Measurements from ENCODE around the gene WDR83. TPM values are rescaled to one million over a fixed set of nuclear protein-coding genes. Genes with fewer than 3 reads are reported as not detected.
"Not testable (repeated sequence)": the region's sequence is repeated elsewhere in the genome, so short reads cannot be mapped to it uniquely, and the experiment has no call there.

The WDR83 gene
- total RNA-seq, 2 donors from 2014 or later: 6.6 to 8.3 TPM

DNA sequence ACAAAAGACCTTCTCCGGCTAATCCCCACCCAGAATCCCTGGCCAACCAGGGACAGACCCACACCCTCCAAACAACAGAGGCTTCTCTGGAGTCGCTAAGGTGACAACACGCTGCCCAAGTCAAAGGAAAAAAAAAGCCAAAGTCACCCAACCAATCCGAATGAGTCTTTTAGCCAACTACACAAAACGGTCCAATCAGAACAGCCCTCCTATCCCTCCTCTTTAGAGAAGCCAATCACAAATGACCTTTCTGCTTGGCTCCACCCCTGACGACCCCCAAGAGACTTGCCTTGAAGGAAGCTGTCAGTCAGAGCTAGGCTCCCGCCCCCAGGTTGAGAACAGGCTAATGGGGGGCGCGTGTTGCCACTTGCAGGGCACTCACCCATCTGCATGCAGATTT, 36.4 kb downstream of the WDR83 start:
- peak in 1 of 2 donors; percentile 3 for DNase-seq
- intact Hi-C loops (cut with DNase I, micrococcal nuclease): no loop called here
- no peak for ATAC-seq

DNA sequence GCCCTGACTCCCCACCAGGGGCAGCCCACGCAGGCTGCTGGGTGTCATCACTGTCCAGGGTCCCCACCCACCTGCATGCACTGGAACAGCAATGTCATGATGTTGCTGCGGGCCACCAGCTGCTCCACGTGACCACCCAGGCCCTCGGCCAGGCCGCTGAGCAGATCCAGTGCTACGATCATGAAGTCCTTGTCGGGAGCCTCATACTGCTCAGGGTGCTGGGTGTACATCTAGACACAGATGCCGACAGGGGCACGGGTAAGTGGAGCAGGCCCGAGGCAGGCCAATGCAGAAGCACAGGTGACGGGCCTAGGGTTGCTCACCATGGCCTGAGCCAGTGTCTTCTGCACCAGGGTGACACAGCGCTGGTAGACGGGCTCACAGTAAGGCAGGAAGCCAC, 38.6 kb downstream of the WDR83 start:
- intact Hi-C loops (cut with DNase I, micrococcal nuclease): no loop called here
- no peak for ATAC-seq
- DNase-seq: no peak

DNA sequence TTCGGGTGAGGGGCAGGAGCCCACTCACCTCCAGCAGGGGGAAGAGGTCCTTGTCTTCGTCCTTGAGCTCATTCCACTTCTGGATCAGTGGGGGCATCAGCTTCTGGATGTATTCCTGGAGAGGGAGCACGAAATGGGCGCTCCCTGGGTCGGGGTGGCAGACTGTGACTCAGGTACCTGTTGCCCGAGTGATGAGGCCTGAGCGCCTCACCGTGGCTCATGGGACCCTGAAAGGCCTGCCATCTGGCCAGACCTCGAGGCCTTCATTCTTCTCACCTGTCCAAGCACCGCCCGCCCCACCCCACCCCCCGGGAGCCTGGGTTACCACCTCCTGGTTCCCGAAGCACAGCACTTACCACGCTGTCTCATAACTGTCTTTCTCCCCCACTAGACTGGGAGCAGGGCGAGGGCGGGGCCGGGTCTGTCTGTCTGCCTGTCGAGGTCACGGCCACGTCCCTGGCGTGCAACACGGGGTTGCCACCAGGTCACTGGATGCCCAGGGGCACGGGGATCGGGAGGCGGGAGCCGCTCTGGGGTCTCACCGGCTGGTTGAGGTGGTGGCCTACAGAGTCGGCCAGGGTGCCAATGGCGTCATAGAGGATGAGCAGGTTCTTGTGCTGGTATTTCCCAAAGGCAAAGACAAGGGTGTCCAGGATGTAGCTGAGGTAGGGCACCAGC, 39.2 kb downstream of the WDR83 start:
- intact Hi-C loops (cut with DNase I, micrococcal nuclease): no loop called here
- ATAC-seq (no peak), DNase-seq (no peak)

DNA sequence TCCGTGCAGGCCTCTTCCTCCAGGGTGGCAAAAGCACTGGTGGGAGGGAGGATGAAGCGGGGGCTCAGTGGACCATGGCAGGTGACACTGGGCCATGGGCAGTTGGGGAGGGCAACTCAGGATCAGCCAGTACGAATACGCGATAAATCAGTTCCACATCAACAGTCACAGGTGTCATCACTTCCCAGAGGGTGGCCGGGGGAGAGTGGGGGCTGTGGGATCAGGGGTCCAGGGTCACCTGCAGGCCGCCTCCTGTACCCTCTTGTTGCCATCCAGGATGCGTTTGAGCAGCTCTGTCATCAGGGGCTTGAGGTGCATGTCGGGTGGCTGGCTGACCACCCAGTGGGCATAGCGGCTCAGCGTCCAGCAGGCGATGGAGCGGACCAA, 39.7 kb downstream of the WDR83 start:
- intact Hi-C loops (cut with DNase I, micrococcal nuclease): no loop called here
- no peak for DNase-seq
- no peak for ATAC-seq

DNA sequence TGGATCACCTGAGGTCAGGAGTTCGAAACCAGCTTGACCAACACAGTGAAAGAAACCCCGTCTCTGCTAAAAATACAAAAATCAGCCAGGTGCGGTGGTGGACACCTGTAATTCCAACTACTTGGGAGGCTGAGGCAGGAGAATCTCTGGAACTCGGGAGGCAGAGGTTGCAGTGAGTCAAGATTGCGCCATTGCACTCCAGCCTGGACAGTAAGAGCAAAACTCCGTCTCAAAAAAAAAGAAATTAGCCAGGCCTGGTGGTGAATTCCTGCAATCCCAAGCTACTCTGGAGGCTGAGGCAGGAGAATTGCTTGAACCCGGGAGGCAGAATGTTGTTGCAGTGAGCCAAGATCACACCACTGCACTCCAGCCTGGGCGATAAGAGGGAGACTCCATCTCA, 42.0 kb downstream of the WDR83 start:
- DNase-seq (no peak), ATAC-seq (no peak)
- intact Hi-C loops (cut with DNase I, micrococcal nuclease): no loop called here

DNA sequence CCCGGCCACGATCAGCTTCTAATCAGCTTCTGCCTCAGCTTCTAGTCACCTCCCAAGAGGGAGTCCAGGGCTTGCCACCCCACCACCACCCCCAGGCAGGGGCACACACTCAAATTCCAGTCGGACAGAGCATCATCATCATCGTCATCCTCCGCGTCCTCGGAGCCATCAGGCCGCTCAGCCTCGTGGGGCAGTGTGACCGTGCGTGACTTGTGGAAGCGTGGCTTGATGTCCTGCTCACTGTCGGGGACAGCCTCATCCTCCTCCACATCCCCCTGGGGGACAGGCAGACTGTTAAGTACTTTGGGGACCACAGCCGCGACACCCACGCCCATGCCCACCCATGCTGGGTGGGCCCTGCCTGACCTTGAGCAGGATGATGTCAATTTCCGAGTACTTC, 44.6 kb downstream of the WDR83 start:
- intact Hi-C loops (cut with DNase I, micrococcal nuclease): no loop called here
- no peak for ATAC-seq
- DNase-seq: no peak

DNA sequence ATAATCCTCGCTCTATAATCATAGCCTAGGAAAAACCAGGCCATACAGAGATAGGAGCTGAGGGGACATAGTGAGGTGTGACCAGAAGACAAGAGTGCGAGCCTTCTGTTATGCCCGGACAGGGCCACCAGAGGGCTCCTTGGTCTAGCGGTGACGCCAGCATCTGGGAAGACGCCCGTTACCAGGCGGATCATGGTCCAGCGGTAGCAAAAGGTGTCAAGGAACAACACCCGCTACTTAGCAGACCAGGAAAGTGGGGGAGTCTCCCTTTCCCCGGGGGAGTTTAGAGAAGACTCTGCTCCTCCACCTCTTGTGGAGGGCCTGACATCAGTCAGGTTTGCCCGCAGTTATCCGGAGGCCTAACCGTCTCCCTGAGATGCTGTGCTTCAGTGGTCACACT, 45.5 kb downstream of the WDR83 start:
- ATAC-seq; intact Hi-C loops (cut with DNase I, micrococcal nuclease): not testable (repeated sequence)
- peak in 1 of 2 donors; percentile 38 for DNase-seq

DNA sequence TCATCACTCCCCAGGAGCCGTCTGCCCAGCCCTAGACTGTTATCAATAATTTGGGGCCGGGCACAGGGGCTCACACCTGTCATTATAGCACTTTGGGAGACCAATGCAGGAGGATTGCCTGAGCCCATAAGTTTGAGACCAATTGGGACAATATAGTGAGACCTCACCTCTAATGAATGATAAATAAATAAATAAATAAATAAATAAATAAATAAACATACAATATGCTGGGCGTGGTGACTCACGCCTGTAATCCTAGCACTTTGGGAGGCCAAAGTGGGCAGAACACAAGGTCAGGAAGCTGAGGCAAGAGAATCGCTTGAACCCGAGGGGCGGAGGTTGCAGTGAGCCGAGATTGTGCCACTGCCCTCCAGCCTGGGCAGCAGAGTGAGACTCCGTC, 46.7 kb downstream of the WDR83 start:
- intact Hi-C loops (cut with DNase I, micrococcal nuclease); ATAC-seq: not testable (repeated sequence)

DNA sequence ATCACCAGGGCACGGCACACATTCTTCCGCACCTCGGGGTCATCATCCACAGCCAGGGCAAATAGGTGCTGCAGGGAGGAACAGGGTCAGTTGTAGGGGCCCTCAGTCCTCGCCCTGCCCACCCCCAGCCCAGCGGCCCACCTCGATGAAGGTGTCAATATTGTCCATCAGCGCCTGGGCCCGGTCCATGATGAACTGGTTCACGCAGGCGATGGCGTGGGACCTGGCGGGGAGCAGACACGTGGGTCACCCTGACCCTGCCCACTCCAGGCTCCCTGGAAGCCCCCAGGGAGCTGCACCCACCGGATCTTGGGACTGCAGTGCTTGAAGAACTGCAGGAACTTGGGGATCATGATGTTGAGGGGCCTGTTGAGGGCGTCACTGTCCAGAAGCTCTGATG, 48.5 kb downstream of the WDR83 start:
- DNase-seq (no peak), ATAC-seq (no peak)
- intact Hi-C loops (cut with DNase I, micrococcal nuclease): no loop called here

More for the DNA sequence above, 46.7 kb downstream of the WDR83 start:
- DNase-seq: not testable (repeated sequence)

DNA sequence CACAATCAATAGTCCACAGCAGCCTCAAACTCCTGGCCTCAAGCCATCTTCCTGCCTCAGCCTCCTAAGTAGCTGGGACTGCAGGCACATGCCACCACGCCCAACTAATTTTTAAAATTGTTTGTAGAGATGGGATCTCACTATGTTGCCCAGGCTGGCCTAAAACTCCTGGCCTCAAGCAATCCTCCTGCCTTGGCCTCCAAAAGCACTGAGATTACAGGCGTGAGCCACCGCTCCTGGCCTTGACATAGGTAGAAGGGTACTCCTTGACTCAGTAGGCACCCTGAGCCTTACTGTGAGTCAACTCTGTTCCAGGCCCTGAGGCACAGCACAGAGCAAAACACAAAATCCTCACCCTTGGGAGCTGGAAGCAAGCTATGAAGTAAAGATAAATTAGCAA, 49.3 kb downstream of the WDR83 start:
- ATAC-seq (no peak), DNase-seq (no peak)
- intact Hi-C loops (cut with DNase I, micrococcal nuclease): no loop called here

DNA sequence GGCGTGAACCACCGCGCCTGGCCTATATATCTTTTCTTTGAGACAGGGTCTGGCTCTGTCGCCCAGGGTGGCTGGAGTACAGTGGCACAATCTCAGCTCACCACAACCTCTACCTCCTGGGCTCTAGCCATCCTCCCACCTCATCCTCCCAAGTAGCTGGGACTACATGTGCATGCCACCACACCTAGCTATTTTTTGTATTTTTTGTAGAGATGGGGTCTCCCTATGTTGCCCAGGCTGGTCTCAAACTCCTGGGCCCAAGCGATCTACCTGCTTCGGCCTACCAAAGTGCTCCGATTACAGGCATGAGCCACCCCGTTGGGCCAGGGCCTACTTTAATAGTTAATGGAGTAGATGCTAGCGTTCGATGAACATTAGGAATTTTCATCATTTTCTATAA, 53.7 kb downstream of the WDR83 start:
- intact Hi-C loops (cut with DNase I, micrococcal nuclease): no loop called here
- ATAC-seq (no peak), DNase-seq (no peak)

DNA sequence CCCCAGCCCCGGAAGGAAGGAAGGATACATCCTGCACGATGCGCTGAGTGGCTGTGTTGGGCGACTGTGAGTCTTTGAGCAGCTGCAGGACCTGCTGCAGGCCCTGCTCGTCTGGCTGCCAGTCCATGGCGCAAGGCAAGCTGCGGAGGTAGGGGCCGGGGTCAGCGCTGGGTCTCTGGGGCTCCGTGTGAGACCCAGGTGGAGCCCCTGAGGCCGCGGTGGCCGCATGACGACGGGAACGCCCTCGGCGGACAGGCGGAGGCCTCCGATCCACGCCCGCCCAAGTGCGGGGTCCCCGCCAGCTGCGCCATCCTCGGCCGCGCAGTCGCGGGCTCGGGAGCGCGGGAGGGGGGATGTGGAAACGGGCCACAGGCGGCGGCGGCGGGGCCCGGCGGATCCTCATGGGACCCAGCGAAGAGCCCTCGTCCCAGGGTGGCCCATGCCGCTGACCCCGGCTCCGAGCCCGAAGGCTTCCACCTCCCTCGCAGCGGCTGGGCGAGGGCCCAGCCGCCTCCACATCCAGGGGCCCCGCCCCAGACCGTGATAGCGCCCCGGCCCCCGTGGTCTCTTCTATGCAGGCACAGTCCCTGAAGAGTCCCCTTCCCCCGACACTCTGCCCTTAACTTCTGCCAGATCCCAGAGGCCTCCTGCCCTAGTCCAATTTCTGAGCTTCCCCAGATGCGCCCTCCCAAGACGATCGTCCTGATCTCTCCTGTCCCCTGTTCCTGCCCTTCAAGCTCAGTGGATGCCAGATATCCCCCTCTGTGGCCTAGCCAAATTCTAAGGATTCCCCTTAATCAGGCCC, 54.4 kb downstream of the WDR83 start:
- DNase-seq (peak in 1 of 2 donors; percentile 36), ATAC-seq (no peak)
- intact Hi-C loops (cut with DNase I, micrococcal nuclease): no loop called here

DNA sequence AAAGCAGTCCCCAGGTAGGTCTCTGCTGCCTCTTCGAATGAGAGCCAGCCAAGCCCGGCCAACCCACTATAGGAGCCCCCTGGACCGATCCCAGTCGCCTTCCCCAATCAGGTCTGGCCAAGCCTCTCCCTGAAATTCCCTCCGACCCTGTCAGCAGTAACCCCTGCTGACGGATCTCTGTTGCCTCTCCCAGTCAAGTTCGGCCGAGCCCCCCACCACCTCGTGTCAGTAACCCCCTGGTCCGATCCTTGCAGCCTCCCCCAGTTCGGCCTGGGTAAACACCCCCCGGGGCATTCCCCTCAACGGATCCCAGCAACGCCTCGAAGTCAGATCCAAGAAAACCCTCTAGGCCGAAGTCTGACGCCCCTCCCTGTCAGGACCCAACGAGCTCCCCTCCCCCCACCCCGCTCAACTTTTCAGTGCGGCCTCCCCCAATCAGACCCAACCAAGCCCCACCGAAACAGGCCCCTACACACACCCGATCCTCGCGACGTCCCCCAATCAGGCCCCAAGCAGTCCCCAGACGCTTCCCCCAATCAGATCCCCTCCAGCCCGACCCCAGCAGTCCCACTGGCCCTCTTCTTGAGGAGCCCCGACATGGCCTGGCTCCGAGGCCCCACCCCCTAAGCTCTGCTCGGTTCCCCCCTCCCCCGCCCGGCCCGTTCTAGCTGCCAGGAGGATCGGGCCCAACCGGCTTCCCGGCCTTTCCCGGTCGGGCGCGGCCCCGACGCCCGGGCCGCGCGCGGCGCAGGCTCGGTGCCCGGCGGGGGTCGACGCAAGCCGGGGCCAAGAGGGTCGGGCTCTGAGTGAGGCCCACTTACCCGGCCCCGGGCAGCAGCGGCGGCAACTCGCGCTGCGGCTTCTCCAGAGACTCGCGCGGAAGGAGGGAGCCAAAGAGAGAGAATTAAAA, 55.3 kb downstream of the WDR83 start:
- ATAC-seq (peak; percentile 64), DNase-seq (peak; percentile 75 to 78)
- intact Hi-C loops (cut with DNase I, micrococcal nuclease): no loop called here

DNA sequence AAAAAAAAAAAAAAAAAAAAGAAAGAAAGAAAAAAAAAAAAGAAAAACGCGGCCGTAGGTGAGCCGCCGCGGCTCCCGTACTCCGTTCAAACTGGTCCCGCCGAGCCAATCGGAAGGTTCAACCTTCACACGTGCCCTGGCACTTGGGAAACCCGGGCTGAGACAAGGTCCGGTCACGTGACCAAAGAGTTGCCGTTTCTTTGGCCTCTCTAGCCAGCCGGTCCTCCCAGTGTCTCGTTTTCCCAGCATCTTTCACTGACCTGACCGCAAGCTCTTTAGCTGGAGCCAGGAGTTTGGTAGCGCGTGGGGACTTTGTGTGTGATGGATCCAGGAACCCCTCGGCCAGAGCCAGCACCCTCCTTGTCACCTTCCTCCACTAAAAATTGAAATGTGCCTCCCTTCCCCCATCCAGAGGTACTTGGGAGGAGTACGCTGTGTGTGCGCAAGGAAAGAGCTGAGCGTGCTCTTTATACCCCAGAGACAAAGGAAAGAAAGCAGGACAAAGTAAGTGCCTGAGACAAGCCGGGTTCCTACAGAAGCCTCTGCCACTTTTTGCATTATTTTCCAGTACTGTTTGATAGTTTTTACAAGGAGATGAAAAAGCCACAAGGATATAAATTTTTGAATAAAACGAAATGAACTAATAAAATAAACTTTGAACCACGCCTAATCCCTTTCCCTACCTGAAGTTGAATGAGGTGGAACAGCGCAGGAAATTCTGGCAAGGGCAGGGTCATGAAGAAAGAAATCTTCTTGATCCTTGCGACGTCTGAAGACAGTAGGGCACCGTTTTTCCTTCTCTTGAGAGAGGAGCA, 56.2 kb downstream of the WDR83 start:
- intact Hi-C loops (cut with DNase I, micrococcal nuclease): no loop called here
- ATAC-seq (peak; percentile 90), DNase-seq (peak; percentile 96 to 99)

DNA sequence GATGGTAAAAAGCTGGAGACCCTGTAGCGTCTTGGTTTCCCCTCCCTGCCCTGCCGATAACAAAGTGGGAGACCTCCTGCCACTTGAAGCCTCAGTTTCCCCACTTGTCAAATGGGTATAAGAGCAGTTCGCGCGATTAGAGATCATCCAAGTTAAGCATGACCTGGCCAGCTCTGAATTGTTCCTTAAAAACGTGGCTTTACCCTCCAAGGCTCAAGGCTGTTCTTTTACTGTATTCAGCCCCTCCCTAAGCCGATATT, 56.7 kb downstream of the WDR83 start:
- DNase-seq (no peak), ATAC-seq (no peak)
- intact Hi-C loops (cut with DNase I, micrococcal nuclease): no loop called here

DNA sequence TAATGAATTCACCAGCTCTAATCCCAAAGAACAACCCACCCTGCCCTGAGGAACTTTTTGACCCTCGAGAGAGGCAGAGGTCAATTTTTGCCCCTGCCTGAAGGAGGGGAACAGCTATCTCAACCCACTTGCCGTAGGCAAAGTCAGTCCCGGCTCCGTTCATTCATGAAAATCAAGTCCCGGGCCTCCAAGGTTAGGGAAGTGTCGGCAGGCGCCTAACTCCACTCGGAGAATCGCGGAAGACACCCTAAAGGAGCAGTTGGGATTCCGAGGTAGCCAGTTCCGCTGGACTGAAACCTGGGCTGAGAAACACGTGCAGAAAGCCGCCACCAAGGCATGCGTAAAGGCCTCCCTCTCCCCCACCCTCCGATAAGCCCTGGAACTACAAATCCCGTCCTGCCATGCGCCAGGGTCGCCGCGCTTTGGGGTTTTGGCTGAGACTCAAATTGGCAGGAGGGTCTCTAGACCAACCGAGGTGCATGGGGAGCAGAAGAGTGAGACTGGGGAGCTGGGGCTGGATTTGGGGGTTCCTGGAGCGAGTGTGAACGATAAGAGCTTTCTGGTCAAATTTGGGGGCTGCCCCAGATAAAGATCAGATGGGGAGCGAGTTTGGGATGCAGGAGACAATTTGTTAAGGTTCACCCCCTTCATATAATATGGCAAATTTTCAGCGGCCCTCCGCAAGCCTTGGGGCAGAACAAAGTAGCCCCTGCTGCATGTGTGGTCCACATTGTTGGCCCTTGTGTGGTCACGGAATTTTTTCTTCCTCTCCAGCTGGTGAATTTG, 57.2 kb downstream of the WDR83 start, which contains the start of gene TNPO2:
TNPO2 (minus strand) TSS at position 292 of the 786 bp plus-strand sequence. CDS start 2,955 bp downstream, outside the sequence.
- intact Hi-C loops (cut with DNase I, micrococcal nuclease): no loop called here
- DNase-seq: peak; percentile 68 to 69
- peak; percentile 55 for ATAC-seq
